ENCODE measurements around the gene STK32B. TPM values are rescaled to one million over a fixed set of nuclear protein-coding genes. Genes with fewer than 3 reads are reported as not detected.
A peak's percentile ranks its signal among the peaks of the same experiment; 100 is the strongest.

The STK32B gene
- total and polyA plus RNA-seq, 2 donors (not counting 3 experiments of a cell fraction or from before 2014, with no cell fraction given): 5.6 to 7.8 TPM

GRCh38 chr4:5032813-5033212 is 18.5 kb upstream of the STK32B start:
- H3K9me3 ChIP-seq (replicated peaks; ENCODE audit: control insufficient read depth, insufficient read depth, low read length): no peaks in the 10 kb centered on the region
- H2AFZ ChIP-seq (ENCODE audit: low read depth, low read length): peak overlapping the region; percentile 63
- H4K20me1 ChIP-seq (replicated peaks; ENCODE audit: control insufficient read depth, extremely low read depth, insufficient read depth, low read length): no peaks in the 10 kb centered on the region
- FAIRE-seq (no peak), DNase-seq (ENCODE audit: low read depth, low spot score) (no peak)
- H3K79me2 ChIP-seq (ENCODE audit: control insufficient read depth, insufficient read depth, low read length): no peaks in the 10 kb centered on the region
- ChIA-PET POLR2A (no interaction called here), CTCF (interaction anchor here (1.0 to 5.9 kb wide), 5 partner anchors 11 to 19 kb away, joined by 3 to 54 read pairs (median 6); partner anchors contain the start of gene STK32B)
- no peaks in the 10 kb centered on the region for H3K36me3 ChIP-seq (ENCODE audit: control insufficient read depth in 2 of 2, extremely low read depth in 1 of 2, insufficient read depth in 2 of 2, low read length in 2 of 2)
- no peaks in the 10 kb centered on the region for H3K27me3 ChIP-seq (ENCODE audit: control insufficient read depth in 2 of 2, insufficient read depth in 2 of 2, low read length in 2 of 2)
- dilution Hi-C loops (cut with MboI; ENCODE audit: extremely low pct_ligation_motif_present, low sequenced_read_pairs) (no loop called here), intact Hi-C loops (cut with micrococcal nuclease) (loop anchor here (1.0 to 10.0 kb wide), 5 partner anchors 12 to 1242 kb away; partner anchors contain the start of gene STK32B)
- TF ChIP-seq POLR2AphosphoS5 (IDR thresholded peaks at IDR 0.05; ENCODE audit: insufficient read depth, low read depth, low read length) (no peak), GATA2 (IDR thresholded peaks at IDR 0.05; ENCODE audit: insufficient read depth, insufficient read length, low read depth, low read length) (peak; percentile 64)
- H3K9me1 ChIP-seq (replicated peaks; ENCODE audit: control insufficient read depth, extremely low read depth, insufficient read depth, low read length): no peaks in the 10 kb centered on the region
- H3K9ac ChIP-seq (replicated peaks; ENCODE audit: extremely low read depth, insufficient read depth, low read length): peak overlapping the region; percentile 39
- peak overlapping the region; percentile 90 for H3K27ac ChIP-seq (ENCODE audit: insufficient read depth, low read depth, low read length)
- peaks cover 60% of the 10 kb centered on the region for H3K4me1 ChIP-seq (ENCODE audit: control insufficient read depth, extremely low read depth, insufficient read depth, low read length)
- peak overlapping the region in 1 of 3 experiments; percentile 22 for H3K4me3 ChIP-seq (replicated peaks in 1 of 3; ENCODE audit: insufficient read depth in 1 of 3, low read depth in 1 of 3, low read length in 3 of 3)
- peak overlapping the region; percentile 56 for H3K4me2 ChIP-seq (ENCODE audit: insufficient read depth, low read length)
- BruUV-seq (replicated peaks): TSS peak; percentile 50

GRCh38 chr4:5033281-5033841 is 17.9 kb upstream of the STK32B start:
- Histone ChIP-seq H3K27ac (ENCODE audit: insufficient read depth, low read depth, low read length) (peak overlapping the region; percentile 90), H3K4me3 (replicated peaks in 1 of 3; ENCODE audit: insufficient read depth in 1 of 3, low read depth in 1 of 3, low read length in 3 of 3) (peak overlapping the region in 1 of 3 experiments; percentile 22), H3K9ac (replicated peaks; ENCODE audit: extremely low read depth, insufficient read depth, low read length) (peak overlapping the region; percentile 39), H3K4me2 (ENCODE audit: insufficient read depth, low read length) (peak overlapping the region; percentile 56), H2AFZ (ENCODE audit: low read depth, low read length) (peak overlapping the region; percentile 63), H3K79me2 (ENCODE audit: control insufficient read depth, insufficient read depth, low read length) (no peaks in the 10 kb centered on the region), H3K9me1 (replicated peaks; ENCODE audit: control insufficient read depth, extremely low read depth, insufficient read depth, low read length) (no peaks in the 10 kb centered on the region), H3K27me3 (ENCODE audit: control insufficient read depth in 2 of 2, insufficient read depth in 2 of 2, low read length in 2 of 2) (no peaks in the 10 kb centered on the region), H3K36me3 (ENCODE audit: control insufficient read depth in 2 of 2, extremely low read depth in 1 of 2, insufficient read depth in 2 of 2, low read length in 2 of 2) (no peaks in the 10 kb centered on the region), H3K4me1 (ENCODE audit: control insufficient read depth, extremely low read depth, insufficient read depth, low read length) (peaks cover 64% of the 10 kb centered on the region), H4K20me1 (replicated peaks; ENCODE audit: control insufficient read depth, extremely low read depth, insufficient read depth, low read length) (no peaks in the 10 kb centered on the region), H3K9me3 (replicated peaks; ENCODE audit: control insufficient read depth, insufficient read depth, low read length) (no peaks in the 10 kb centered on the region)
- intact Hi-C loops (cut with micrococcal nuclease): loop anchor here (1.0 to 10.0 kb wide), 5 partner anchors 12 to 1241 kb away; partner anchors contain the start of gene STK32B
- CTCF ChIA-PET: interaction anchor here (1.0 to 5.9 kb wide), 5 partner anchors 10 to 18 kb away, joined by 3 to 54 read pairs (median 6); partner anchors contain the start of gene STK32B
- FAIRE-seq (peak; percentile 97), DNase-seq (ENCODE audit: low read depth, low spot score) (peak; percentile 88)
- POLR2A ChIA-PET: no interaction called here
- no peak for TF ChIP-seq POLR2A (IDR thresholded peaks at IDR 0.05; ENCODE audit: low read depth, low read length)
- TF ChIP-seq GATA2 (IDR thresholded peaks at IDR 0.05; ENCODE audit: insufficient read depth, insufficient read length, low read depth, low read length): peak; percentile 51
- peak; percentile 45 for TF ChIP-seq JUN (IDR thresholded peaks at IDR 0.05; ENCODE audit: borderline replicate concordance, insufficient read depth, insufficient read length, low read depth)
- TF ChIP-seq MYC (IDR thresholded peaks at IDR 0.05; ENCODE audit: low read depth, low read length): no peak
- no peak for TF ChIP-seq EZH2 (IDR thresholded peaks at IDR 0.05; ENCODE audit: borderline replicate concordance, low read depth, low read length, severe bottlenecking)
- TF ChIP-seq MAX (IDR thresholded peaks at IDR 0.05; ENCODE audit: insufficient read depth, insufficient read length): no peak
- peak; percentile 53 for TF ChIP-seq FOS (IDR thresholded peaks at IDR 0.05; ENCODE audit: borderline replicate concordance, insufficient read depth, low read length)
- no peak for TF ChIP-seq CTCF (IDR thresholded peaks at IDR 0.05; ENCODE audit: extremely low read depth in 1 of 2, insufficient read depth in 1 of 2, low read depth in 1 of 2, low read length in 2 of 2)
- peak; percentile 76 for TF ChIP-seq POLR2AphosphoS5 (IDR thresholded peaks at IDR 0.05; ENCODE audit: insufficient read depth, low read depth, low read length)
- BruUV-seq (replicated peaks): TSS peak; percentile 35
- dilution Hi-C loops (cut with MboI; ENCODE audit: extremely low pct_ligation_motif_present, low sequenced_read_pairs): no loop called here

Data from endothelial cell of umbilical vein (primary cell).